Astrocyte (in vitro differentiated cells and primary cell): ENCODE results near the gene DSG3. TPM values are rescaled to one million over a fixed set of nuclear protein-coding genes. Genes with fewer than 3 reads are reported as not detected.

Experiments
- DNase-seq: peaks from one replicate; pipeline ENCODE4 v3.0.0-alpha.2; 2010; ENCODE audit warnings: low read depth
- FAIRE-seq: peaks from 2 replicates; lab custom pipeline; 2011; peaks lifted over from hg19 to GRCh38; lab: Jason Lieb, UNC
- H2AFZ ChIP-seq: 2 replicates; pipeline ENCODE4 v1.6.0; 2012; ENCODE audit warnings: low read depth, low read length, inconsistent platforms
- H3K27ac ChIP-seq: 2 replicates; pipeline ENCODE4 v1.5.1; 2011; ENCODE audit warnings: low read depth, low read length, inconsistent platforms
- H3K27me3 ChIP-seq: 2 replicates; pipeline ENCODE4 v1.6.0; 2011; ENCODE audit warnings: low read length, inconsistent platforms; ENCODE audit not compliant: insufficient read depth
- H3K36me3 ChIP-seq: 2 replicates; pipeline ENCODE4 v1.5.1; 2011; ENCODE audit warnings: low read length, inconsistent platforms; ENCODE audit not compliant: insufficient read depth
- H3K4me1 ChIP-seq: 2 replicates; pipeline ENCODE4 v1.5.1; 2011; ENCODE audit warnings: low read length, inconsistent platforms; ENCODE audit not compliant: insufficient read depth
- H3K4me2 ChIP-seq: 2 replicates; pipeline ENCODE4 v1.6.0; 2012; ENCODE audit warnings: low read length, inconsistent platforms
- H3K4me3 ChIP-seq: 2 replicates; pipeline ENCODE4 v1.5.1; 2011; ENCODE audit warnings: low read depth, mild to moderate bottlenecking, low read length, inconsistent platforms; ENCODE audit not compliant: insufficient read depth
- H3K79me2 ChIP-seq: 2 replicates; pipeline ENCODE4 v1.6.0; 2012; ENCODE audit warnings: mild to moderate bottlenecking, low read length, inconsistent platforms; ENCODE audit not compliant: insufficient read depth
- H3K9ac ChIP-seq: 2 replicates; pipeline ENCODE4 v1.6.0; 2012; ENCODE audit warnings: mild to moderate bottlenecking, low read length, inconsistent platforms
- H3K9me3 ChIP-seq: 2 replicates; pipeline ENCODE4 v1.5.1; 2012; ENCODE audit warnings: low read depth, mild to moderate bottlenecking, low read length, inconsistent platforms; ENCODE audit not compliant: insufficient read depth
- H4K20me1 ChIP-seq: 2 replicates; pipeline ENCODE4 v1.6.0; 2012; ENCODE audit warnings: low read length, inconsistent platforms; ENCODE audit not compliant: insufficient read depth
- H3K27ac Mint-ChIP-seq: one replicate; pipeline ENCODE4 v1.8.0; 2021; ENCODE audit warnings: mild to moderate bottlenecking, mixed read lengths; ENCODE audit not compliant: unreplicated experiment
- H3K27me3 Mint-ChIP-seq: one replicate; pipeline ENCODE4 v1.8.0; 2021; ENCODE audit warnings: low read depth, mixed read lengths; ENCODE audit not compliant: unreplicated experiment
- H3K36me3 Mint-ChIP-seq: one replicate; pipeline ENCODE4 v1.8.0; 2021; ENCODE audit warnings: low read depth, mixed read lengths; ENCODE audit not compliant: unreplicated experiment
- H3K4me1 Mint-ChIP-seq: one replicate; pipeline ENCODE4 v1.8.0; 2021; ENCODE audit warnings: low read depth, mixed read lengths; ENCODE audit not compliant: unreplicated experiment
- H3K4me3 Mint-ChIP-seq: one replicate; pipeline ENCODE4 v1.8.0; 2021; ENCODE audit warnings: mild to moderate bottlenecking, moderate library complexity, mixed read lengths; ENCODE audit not compliant: unreplicated experiment
- H3K9me3 Mint-ChIP-seq: one replicate; pipeline ENCODE4 v1.8.0; 2021; ENCODE audit warnings: mild to moderate bottlenecking, mixed read lengths; ENCODE audit not compliant: unreplicated experiment
- EZH2 ChIP-seq: IDR thresholded peaks from 2 replicates; pipeline ENCODE4 v1.6.1; 2012; ENCODE audit warnings: mild to moderate bottlenecking, low read length, inconsistent platforms; ENCODE audit not compliant: insufficient read depth
- total RNA-seq: library from RNA; stranded (reverse); gene quantifications from 2 replicates; pipeline ENCODE4 v1.2.1, GENCODE V29; 2021
- TF ChIP-seq, protein P1 (sequence below): IDR thresholded peaks from 2 replicates; pipeline ENCODE4 v1.5.1; 2011; ENCODE audit warnings: low read depth, mild to moderate bottlenecking, inconsistent platforms, low read length, moderate library complexity; ENCODE audit not compliant: insufficient read depth

DSG3 gene
- total RNA-seq, 1 donor from 2014 or later, result 0.64 TPM

DNA sequence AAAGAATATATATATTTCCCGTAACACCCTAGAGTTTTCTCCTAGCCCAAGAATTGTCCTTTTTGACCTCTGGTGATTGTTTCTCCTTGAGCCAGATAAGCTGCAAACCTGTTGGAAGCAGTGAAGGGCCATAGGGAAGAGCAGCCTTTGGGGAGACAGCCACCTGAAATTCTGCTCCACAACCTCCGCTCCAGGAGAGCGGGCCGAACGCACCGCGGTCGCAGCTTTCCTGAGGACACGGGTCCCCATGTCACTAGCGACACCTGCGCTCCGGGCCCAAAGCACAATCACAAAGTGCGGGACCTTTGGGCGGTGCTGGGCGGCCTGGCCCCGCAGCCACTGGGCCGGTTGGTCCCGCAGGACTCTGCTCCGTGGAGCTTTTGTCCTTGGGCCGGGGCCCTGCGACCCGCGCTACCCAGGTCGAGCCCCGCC, 49.9 kb downstream of the DSG3 start:
- no peaks in the 10 kb centered on the region for H3K36me3 ChIP-seq
- TF ChIP-seq, protein P1, sequence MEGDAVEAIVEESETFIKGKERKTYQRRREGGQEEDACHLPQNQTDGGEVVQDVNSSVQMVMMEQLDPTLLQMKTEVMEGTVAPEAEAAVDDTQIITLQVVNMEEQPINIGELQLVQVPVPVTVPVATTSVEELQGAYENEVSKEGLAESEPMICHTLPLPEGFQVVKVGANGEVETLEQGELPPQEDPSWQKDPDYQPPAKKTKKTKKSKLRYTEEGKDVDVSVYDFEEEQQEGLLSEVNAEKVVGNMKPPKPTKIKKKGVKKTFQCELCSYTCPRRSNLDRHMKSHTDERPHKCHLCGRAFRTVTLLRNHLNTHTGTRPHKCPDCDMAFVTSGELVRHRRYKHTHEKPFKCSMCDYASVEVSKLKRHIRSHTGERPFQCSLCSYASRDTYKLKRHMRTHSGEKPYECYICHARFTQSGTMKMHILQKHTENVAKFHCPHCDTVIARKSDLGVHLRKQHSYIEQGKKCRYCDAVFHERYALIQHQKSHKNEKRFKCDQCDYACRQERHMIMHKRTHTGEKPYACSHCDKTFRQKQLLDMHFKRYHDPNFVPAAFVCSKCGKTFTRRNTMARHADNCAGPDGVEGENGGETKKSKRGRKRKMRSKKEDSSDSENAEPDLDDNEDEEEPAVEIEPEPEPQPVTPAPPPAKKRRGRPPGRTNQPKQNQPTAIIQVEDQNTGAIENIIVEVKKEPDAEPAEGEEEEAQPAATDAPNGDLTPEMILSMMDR, result no peak
- TF ChIP-seq EZH2, result no peak
- peak overlapping the region; percentile 86 for H3K9ac ChIP-seq
- FAIRE-seq, result no peak
- H2AFZ ChIP-seq, result peak overlapping the region; percentile 90
- Mint-ChIP-seq H3K36me3 (no peaks in the 10 kb centered on the region), H3K9me3 (no peaks in the 10 kb centered on the region), H3K27ac (no peak overlapping the region), H3K27me3 (no peaks in the 10 kb centered on the region), H3K4me3 (peak overlapping the region; percentile 78), H3K4me1 (peaks cover 10% of the 10 kb centered on the region)
- no peaks in the 10 kb centered on the region for H3K27me3 ChIP-seq
- H3K79me2 ChIP-seq, result peaks cover 22% of the 10 kb centered on the region
- no peaks in the 10 kb centered on the region for H3K4me1 ChIP-seq
- no peak for DNase-seq
- H3K4me2 ChIP-seq, result peak overlapping the region; percentile 89
- H3K27ac ChIP-seq, result no peak overlapping the region
- peak overlapping the region; percentile 73 for H3K4me3 ChIP-seq
- no peaks in the 10 kb centered on the region for H4K20me1 ChIP-seq
- H3K9me3 ChIP-seq, result no peaks in the 10 kb centered on the region

- peak within 1 kb of the TSS; percentile 90 for H3K27ac Mint-ChIP-seq
Measured at GRCh38 chr18:31497836-31498573, 50.5 kb downstream of the DSG3 start, which contains the start of gene DSG2. DSG2 (plus strand) TSS chr18:31498177; CDS start chr18:31498252, 75 bp downstream.

More at GRCh38 chr18:31497836-31498573, 50.5 kb downstream of the DSG3 start, which contains the start of gene DSG2:
- Histone ChIP-seq H3K4me2 (peak within 1 kb of the TSS; percentile 89), H3K9me3 (no peaks in the 10 kb centered on the region), H2AFZ (peak within 1 kb of the TSS; percentile 90), H3K9ac (peak within 1 kb of the TSS; percentile 86), H4K20me1 (no peaks in the 10 kb centered on the region), H3K4me1 (no peaks in the 10 kb centered on the region), H3K27ac (peak within 1 kb of the TSS; percentile 69), H3K36me3 (no peaks in the 10 kb centered on the region), H3K79me2 (peaks cover 22% of the 10 kb centered on the region), H3K4me3 (peak within 1 kb of the TSS; percentile 73), H3K27me3 (no peaks in the 10 kb centered on the region)
- no peaks in the 10 kb centered on the region for H3K36me3 Mint-ChIP-seq
- H3K27me3 Mint-ChIP-seq, result no peaks in the 10 kb centered on the region
- FAIRE-seq (no peak), DNase-seq (peak; percentile 31)
- H3K4me3 Mint-ChIP-seq, result peak within 1 kb of the TSS; percentile 97
- H3K4me1 Mint-ChIP-seq, result peaks cover 10% of the 10 kb centered on the region
- H3K9me3 Mint-ChIP-seq, result no peaks in the 10 kb centered on the region
- peak; percentile 35 for TF ChIP-seq EZH2
- TF ChIP-seq, protein P1, result no peak
